LNCAP (cell line): ENCODE results near the gene SAMD14.

Experiments
- TF ChIP-seq, protein P1 (sequence below): fragments of 450-650 bp; IDR thresholded peaks from 2 replicates; pipeline ENCODE4 v1.5.1; 2017; ENCODE audit warnings: mild to moderate bottlenecking

The SAMD14 gene

DNA sequence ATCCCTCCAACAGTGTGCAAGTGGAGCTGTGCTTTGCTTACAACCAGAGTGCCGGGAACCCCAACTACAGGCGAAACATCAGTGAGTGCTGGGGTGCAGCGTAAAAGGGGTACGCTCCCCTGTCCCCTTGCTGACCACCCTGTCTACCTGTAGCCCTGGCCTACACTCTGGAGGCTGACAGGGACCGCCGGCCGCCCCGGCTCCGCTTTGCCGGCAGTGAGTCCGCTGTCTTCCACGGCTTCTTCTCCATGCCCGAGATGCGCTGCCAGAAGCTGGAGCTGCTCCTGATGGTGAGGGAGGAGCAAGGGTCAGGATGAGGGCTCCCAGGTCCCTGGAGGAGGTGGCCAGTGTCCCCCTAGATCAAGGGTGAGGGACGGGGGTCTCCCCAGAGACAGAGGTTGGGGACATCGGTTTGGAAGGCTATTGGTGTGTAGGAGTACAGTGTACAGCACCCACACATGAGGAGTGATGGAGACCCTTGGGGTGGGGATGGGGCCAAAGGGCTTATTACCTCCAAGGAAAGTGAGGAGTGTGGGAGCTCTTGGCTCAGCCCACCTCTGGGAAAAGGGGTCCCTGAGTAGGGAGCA, 54.4 kb downstream of the SAMD14 start:
- TF ChIP-seq, protein P1, sequence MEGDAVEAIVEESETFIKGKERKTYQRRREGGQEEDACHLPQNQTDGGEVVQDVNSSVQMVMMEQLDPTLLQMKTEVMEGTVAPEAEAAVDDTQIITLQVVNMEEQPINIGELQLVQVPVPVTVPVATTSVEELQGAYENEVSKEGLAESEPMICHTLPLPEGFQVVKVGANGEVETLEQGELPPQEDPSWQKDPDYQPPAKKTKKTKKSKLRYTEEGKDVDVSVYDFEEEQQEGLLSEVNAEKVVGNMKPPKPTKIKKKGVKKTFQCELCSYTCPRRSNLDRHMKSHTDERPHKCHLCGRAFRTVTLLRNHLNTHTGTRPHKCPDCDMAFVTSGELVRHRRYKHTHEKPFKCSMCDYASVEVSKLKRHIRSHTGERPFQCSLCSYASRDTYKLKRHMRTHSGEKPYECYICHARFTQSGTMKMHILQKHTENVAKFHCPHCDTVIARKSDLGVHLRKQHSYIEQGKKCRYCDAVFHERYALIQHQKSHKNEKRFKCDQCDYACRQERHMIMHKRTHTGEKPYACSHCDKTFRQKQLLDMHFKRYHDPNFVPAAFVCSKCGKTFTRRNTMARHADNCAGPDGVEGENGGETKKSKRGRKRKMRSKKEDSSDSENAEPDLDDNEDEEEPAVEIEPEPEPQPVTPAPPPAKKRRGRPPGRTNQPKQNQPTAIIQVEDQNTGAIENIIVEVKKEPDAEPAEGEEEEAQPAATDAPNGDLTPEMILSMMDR, result no peak

GRCh38 chr17:50074227-50074626, 55.7 kb downstream of the SAMD14 start:
- TF ChIP-seq, protein P1, result no peak

GRCh38 chr17:50072925-50073324, 57.0 kb downstream of the SAMD14 start:
- TF ChIP-seq, protein P1, result no peak

- TF ChIP-seq, protein P1, result no peak
These were observed 57.8 kb downstream of the SAMD14 start for GRCh38 chr17:50072130-50072529.

DNA sequence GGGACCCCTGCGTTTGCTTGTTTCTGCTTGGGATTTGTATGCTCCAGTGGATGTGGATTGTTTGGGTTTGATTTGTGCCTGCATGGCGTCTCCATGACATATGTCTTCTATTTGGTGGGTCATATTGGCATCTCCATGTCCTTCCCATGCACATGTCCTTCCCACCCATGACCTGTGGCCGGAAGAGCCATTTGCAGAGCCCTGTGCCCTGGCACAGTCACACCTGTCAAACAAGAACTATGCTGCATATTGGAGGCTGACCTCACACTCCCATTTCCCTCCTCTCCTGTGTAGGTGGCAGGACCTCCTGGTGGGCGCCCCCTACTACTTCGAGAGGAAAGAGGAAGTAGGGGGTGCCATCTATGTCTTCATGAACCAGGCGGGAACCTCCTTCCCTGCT, 58.3 kb downstream of the SAMD14 start:
- TF ChIP-seq, protein P1, result no peak

- TF ChIP-seq, protein P1, result no peak
These were observed 58.9 kb downstream of the SAMD14 start for GRCh38 chr17:50070908-50071680.

- TF ChIP-seq, protein P1, result no peak
These were observed 62.0 kb downstream of the SAMD14 start for GRCh38 chr17:50067996-50068395.
